SK-N-MC (cell line): ENCODE data around the gene MARVELD1.

Experiments used
- EZH2 ChIP-seq: fragments of 200-600 bp; sonication (generic); IDR thresholded peaks from one replicate; pipeline ENCODE4 v1.6.1; 2017; ENCODE audit warnings: antibody characterized with exemption
- POLR2AphosphoS5 ChIP-seq: IDR thresholded peaks from 2 replicates; pipeline ENCODE4 v1.6.1; 2012; ENCODE audit warnings: mild to moderate bottlenecking, low read depth, low read length, borderline replicate concordance

DNA sequence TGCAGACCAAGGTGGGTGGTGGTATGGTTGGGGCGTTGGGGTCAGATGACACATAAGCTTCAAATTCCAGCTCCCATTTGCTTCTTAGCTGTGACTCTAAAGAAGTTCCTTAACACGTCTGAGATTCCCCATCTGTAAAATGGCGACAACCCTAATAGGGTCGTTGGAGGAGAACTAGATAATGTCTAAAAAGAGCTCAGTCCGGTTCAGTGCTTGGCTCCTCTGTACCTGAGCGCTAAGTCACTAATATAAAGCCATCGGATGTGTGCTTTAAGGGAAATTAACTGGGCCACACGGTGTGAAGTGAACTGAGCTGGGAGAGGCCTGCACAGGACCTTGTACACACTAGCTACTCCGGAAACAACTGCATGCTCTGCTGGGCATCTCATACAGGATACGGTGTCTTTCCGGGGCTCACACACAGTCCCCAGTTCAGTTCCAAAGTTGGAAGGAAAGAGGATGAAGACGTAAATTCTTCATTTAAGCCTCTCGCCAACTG lies 22.9 kb downstream of the MARVELD1 start:
- TF ChIP-seq EZH2 (no peak), POLR2AphosphoS5 (no peak)
